Lower lobe of right lung (tissue), 2 donors: Measurements from ENCODE around the gene ARHGAP8. TPM values are rescaled to one million over a fixed set of nuclear protein-coding genes. Genes with fewer than 3 reads are reported as not detected.

ENCODE experiments used
- ATAC-seq, 2 donors: fragments of 200-7000 bp; cut with Tn5 transposase; one replicate each; pipeline ENCODE4 v1.9.1; 2020 to 2022; ENCODE audit warnings: mild to moderate bottlenecking in 2 of 2, moderate library complexity in 2 of 2
- DNase-seq: peaks from one replicate; pipeline ENCODE4 v3.0.0-alpha.2; 2020
- H3K27ac ChIP-seq: fragments of 200-600 bp; one replicate; pipeline ENCODE4 v1.8.0; 2022
- H3K27me3 ChIP-seq: fragments of 200-600 bp; one replicate; pipeline ENCODE4 v1.8.0; 2022; ENCODE audit warnings: low read depth
- H3K36me3 ChIP-seq: fragments of 200-600 bp; one replicate; pipeline ENCODE4 v1.8.0; 2022; ENCODE audit warnings: mild to moderate bottlenecking
- H3K4me1 ChIP-seq: fragments of 200-600 bp; one replicate; pipeline ENCODE4 v1.8.0; 2022
- H3K4me3 ChIP-seq: fragments of 200-600 bp; one replicate; pipeline ENCODE4 v1.8.0; 2022; ENCODE audit warnings: mild to moderate bottlenecking
- H3K9me3 ChIP-seq: fragments of 200-600 bp; one replicate; pipeline ENCODE4 v1.8.0; 2022
- CTCF ChIP-seq: fragments of 200-600 bp; IDR thresholded peaks from one replicate; pipeline ENCODE4 v1.8.0; 2022; ENCODE audit warnings: antibody characterized with exemption, mild to moderate bottlenecking
- intact Hi-C: fragments of 100-400 bp; cut with DNase I; formaldehyde crosslinking; loops from one replicate; pipeline ENCODE4 v1.11.0; 2022
- total RNA-seq: library from RNA; stranded (reverse); fragmentation: NEBNext Ultra II Directional; extraction: Animal tissue kit (Norgen Biotek cat#: 25700); gene quantifications from one replicate; pipeline ENCODE4 v1.2.1, GENCODE V29; 2021
- donor health status: DM: no; HTN: yes; CAD: no; lungs with severe emphysema.

The ARHGAP8 gene
- total RNA-seq, 1 donor from 2014 or later = 18.2 TPM

- DNase-seq = no peak
- intact Hi-C loops = no loop called here
- TF ChIP-seq CTCF = no peak
- H3K27ac ChIP-seq = peak overlapping the region; percentile 21
- no peak overlapping the region for H3K4me3 ChIP-seq
- peaks cover 6% of the 10 kb centered on the region for H3K36me3 ChIP-seq
- H3K27me3 ChIP-seq = no peaks in the 10 kb centered on the region
- ATAC-seq = no peak
- no peaks in the 10 kb centered on the region for H3K9me3 ChIP-seq
- peaks cover 10% of the 10 kb centered on the region for H3K4me1 ChIP-seq
These were observed 40.5 kb upstream of the ARHGAP8 start for GRCh38 chr22:44711690-44712555.

- Histone ChIP-seq H3K4me3 (no peak overlapping the region), H3K36me3 (peaks cover 6% of the 10 kb centered on the region), H3K27me3 (no peaks in the 10 kb centered on the region), H3K9me3 (no peaks in the 10 kb centered on the region), H3K27ac (no peak overlapping the region), H3K4me1 (peaks cover 10% of the 10 kb centered on the region)
- ATAC-seq (no peak), DNase-seq (no peak)
- no peak for TF ChIP-seq CTCF
- intact Hi-C loops = no loop called here
These were observed 39.4 kb upstream of the ARHGAP8 start for GRCh38 chr22:44712962-44713361.

- Histone ChIP-seq H3K9me3 (no peaks in the 10 kb centered on the region), H3K36me3 (peaks cover 6% of the 10 kb centered on the region), H3K27ac (no peak overlapping the region), H3K4me1 (peaks cover 10% of the 10 kb centered on the region), H3K4me3 (no peak overlapping the region), H3K27me3 (no peaks in the 10 kb centered on the region)
- DNase-seq = no peak
- intact Hi-C loops = no loop called here
- TF ChIP-seq CTCF = no peak
- peak in 1 of 2 donors; percentile 15 for ATAC-seq
These were observed 37.5 kb upstream of the ARHGAP8 start for GRCh38 chr22:44714703-44715350.

GRCh38 chr22:44718418-44718817 is 34.0 kb upstream of the ARHGAP8 start:
- H3K27me3 ChIP-seq = no peaks in the 10 kb centered on the region
- intact Hi-C loops = no loop called here
- H3K36me3 ChIP-seq = peaks cover 6% of the 10 kb centered on the region
- no peak for TF ChIP-seq CTCF
- H3K9me3 ChIP-seq = no peaks in the 10 kb centered on the region
- ATAC-seq (no peak), DNase-seq (no peak)
- H3K4me1 ChIP-seq = no peaks in the 10 kb centered on the region
- H3K27ac ChIP-seq = no peak overlapping the region
- no peak overlapping the region for H3K4me3 ChIP-seq

- no peak for ATAC-seq
- intact Hi-C loops = no loop called here
- TF ChIP-seq CTCF = no peak
- no peak overlapping the region for H3K27ac ChIP-seq
- no peak for DNase-seq
- H3K4me1 ChIP-seq = no peaks in the 10 kb centered on the region
- H3K4me3 ChIP-seq = no peak overlapping the region
- no peaks in the 10 kb centered on the region for H3K27me3 ChIP-seq
- peaks cover 6% of the 10 kb centered on the region for H3K36me3 ChIP-seq
- H3K9me3 ChIP-seq = no peaks in the 10 kb centered on the region
These were observed 32.6 kb upstream of the ARHGAP8 start for GRCh38 chr22:44719586-44720368.
